HG03442 (cell line): ENCODE data around the gene ACMSD.

ENCODE experiments used
- ATAC-seq: cut with Tn5 transposase; IDR thresholded peaks from one replicate; pipeline ENCODE4 v1.9.1; 2021; ENCODE audit warnings: mild to moderate bottlenecking, moderate library complexity; ENCODE audit not compliant: unreplicated experiment

The ACMSD gene

DNA sequence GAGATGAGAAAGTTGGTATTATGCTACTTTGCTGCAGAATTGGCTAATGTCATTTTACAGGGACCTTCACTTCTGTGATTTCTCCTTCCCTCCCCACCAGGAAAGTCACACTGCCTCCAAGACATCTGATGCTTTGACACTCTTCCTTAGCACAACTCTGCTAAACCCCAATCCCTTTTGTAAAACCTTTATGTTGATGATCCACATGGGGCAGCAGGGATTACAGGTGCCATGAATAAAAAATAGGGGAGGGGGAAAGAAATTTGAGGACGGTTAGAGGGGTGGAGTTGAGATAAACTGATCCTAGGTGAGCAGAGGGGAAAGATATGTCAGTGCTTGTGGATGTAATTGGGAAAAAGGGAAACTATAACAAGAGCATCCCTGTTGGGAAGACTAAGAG, 106.6 kb downstream of the ACMSD start:
- ATAC-seq, result no peak

- no peak for ATAC-seq
Measured at GRCh38 chr2:134946073-134946472, 107.7 kb downstream of the ACMSD start.

DNA sequence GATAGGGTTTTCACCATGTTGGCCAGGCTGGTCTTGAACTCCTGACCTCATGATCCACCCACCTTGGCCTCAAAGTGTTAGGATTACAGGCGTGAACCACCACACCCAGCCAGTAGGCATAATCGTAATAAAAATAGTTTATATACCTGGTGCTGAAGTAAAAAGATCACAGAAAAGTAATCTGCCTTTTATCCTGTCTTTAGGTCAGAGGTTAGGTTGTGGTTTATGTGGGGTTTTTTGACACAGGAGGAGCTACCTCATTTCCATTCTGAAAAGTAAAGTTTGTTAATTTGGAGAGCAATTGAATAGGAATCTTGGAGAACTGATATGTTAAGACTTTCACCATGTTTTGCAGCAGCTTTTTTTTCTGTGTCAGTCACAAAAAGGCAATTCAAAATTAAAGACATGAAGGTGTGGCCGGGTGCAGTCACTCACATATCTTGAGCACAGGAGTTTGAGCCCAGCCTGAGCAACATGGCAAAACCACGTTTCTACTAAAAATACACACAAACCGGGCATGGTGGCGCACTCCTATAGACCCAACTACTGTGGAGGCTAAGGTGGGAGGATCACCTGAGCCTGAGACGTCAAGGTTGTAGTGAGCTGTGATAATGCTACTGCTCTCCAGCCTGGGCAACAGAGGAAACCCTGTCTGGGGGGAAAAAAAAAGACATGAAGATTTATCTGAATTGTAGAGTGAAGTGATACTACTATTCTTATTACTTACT, 111.7 kb downstream of the ACMSD start:
- no peak for ATAC-seq

- no peak for ATAC-seq
Measured at GRCh38 chr2:134950886-134951285, 112.5 kb downstream of the ACMSD start.
